ENCODE data around the gene GREB1. TPM values are rescaled to one million over a fixed set of nuclear protein-coding genes. Genes with fewer than 3 reads are reported as not detected.
A peak's percentile ranks its signal among the peaks of the same experiment; 100 is the strongest.

Gene GREB1
- total RNA-seq, 1 donor from 2014 or later: 30.8 TPM

DNA sequence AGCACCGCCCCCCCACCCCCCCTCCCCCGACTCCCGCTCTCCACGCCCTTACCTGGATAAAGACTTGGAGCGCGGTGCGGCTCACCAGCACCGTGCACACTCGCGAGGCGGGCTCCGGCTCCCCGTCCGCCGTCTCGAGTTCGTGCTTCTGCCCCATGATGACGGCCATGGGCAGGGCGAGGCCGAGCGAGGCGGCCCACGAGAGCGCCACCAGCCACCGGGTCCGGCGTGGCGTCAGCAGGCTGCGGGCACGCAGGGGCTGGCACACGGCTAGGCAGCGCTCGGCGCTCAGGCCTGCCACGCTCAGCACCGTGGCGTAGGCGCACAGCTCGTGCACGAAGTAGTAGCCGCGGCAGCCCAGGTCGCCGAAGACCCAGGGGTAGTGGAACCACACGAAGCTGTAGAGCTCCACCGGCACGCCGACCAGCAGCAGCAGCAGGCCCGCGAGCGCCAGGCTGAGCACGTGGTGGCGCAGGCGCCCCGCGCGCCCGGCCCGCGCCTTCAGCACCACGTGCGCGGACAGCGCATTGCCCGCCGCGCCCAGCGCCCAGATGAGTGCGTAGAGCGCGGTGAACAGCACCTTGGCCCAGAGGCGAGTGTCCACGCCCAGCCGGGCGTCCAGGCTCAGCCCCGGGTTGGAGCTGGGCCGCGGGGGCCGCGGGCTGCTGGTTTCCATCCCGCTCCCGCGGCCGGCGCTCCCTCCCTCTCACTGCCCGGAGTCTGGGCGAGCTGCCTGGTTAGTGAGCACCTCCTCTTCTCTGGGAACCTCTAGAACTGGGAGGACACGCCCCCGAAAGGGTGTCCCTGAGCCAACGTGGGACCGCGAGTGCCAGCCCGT, 135.8 kb downstream of the GREB1 start, which contains the start of gene NTSR2:
TSS of gene NTSR2 (minus strand) at position 742 of the 838 bp plus-strand sequence. CDS start at position 676, 66 bp downstream.
- Histone ChIP-seq H3K4me3 (no peak within 1 kb of the TSS), H3F3A (ENCODE audit: low read depth) (peaks cover 12% of the 10 kb centered on the region), H3K79me2 (ENCODE audit: low read depth) (no peaks in the 10 kb centered on the region), H3K9ac (no peak within 1 kb of the TSS), H3K36me3 (no peaks in the 10 kb centered on the region), H4K20me1 (ENCODE audit: low read depth) (peaks cover 16% of the 10 kb centered on the region), H2AFZ (replicated peaks) (no peak within 1 kb of the TSS), H3K27ac (no peak within 1 kb of the TSS), H3K9me3 (ENCODE audit: low read depth) (no peaks in the 10 kb centered on the region), H3K27me3 (peaks cover 59% of the 10 kb centered on the region), H3K4me2 (peak within 1 kb of the TSS; percentile 64), H3K4me1 (no peaks in the 10 kb centered on the region)
- H3K4me3 Mint-ChIP-seq: peak within 1 kb of the TSS; percentile 35
- H3K36me3 Mint-ChIP-seq: no peaks in the 10 kb centered on the region
- peak; percentile 92 for DNase-seq (ENCODE audit: low spot score)
- peaks cover 13% of the 10 kb centered on the region for H3K27me3 Mint-ChIP-seq (ENCODE audit: insufficient read depth, low read depth)
- H3K27ac Mint-ChIP-seq: no peak within 1 kb of the TSS
- H3K4me1 Mint-ChIP-seq: peaks cover 9% of the 10 kb centered on the region
- no peaks in the 10 kb centered on the region for H3K9me3 Mint-ChIP-seq
- TF ChIP-seq, protein P1, sequence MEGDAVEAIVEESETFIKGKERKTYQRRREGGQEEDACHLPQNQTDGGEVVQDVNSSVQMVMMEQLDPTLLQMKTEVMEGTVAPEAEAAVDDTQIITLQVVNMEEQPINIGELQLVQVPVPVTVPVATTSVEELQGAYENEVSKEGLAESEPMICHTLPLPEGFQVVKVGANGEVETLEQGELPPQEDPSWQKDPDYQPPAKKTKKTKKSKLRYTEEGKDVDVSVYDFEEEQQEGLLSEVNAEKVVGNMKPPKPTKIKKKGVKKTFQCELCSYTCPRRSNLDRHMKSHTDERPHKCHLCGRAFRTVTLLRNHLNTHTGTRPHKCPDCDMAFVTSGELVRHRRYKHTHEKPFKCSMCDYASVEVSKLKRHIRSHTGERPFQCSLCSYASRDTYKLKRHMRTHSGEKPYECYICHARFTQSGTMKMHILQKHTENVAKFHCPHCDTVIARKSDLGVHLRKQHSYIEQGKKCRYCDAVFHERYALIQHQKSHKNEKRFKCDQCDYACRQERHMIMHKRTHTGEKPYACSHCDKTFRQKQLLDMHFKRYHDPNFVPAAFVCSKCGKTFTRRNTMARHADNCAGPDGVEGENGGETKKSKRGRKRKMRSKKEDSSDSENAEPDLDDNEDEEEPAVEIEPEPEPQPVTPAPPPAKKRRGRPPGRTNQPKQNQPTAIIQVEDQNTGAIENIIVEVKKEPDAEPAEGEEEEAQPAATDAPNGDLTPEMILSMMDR (IDR thresholded peaks at IDR 0.05): peak; percentile 11
- TF ChIP-seq EZH2phosphoT487 (IDR thresholded peaks at IDR 0.05): no peak
- TF ChIP-seq EZH2 (IDR thresholded peaks at IDR 0.05): peak; percentile 31

- Histone ChIP-seq H3K36me3 (no peaks in the 10 kb centered on the region), H4K20me1 (ENCODE audit: low read depth) (peaks cover 16% of the 10 kb centered on the region), H3K4me1 (peaks cover 4% of the 10 kb centered on the region), H3K9me3 (ENCODE audit: low read depth) (no peaks in the 10 kb centered on the region), H3K79me2 (ENCODE audit: low read depth) (no peaks in the 10 kb centered on the region), H3K27me3 (peaks cover 57% of the 10 kb centered on the region), H3K4me2 (no peak overlapping the region), H3K4me3 (no peak overlapping the region), H3K27ac (no peak overlapping the region), H3K9ac (no peak overlapping the region), H3F3A (ENCODE audit: low read depth) (peaks cover 16% of the 10 kb centered on the region), H2AFZ (replicated peaks) (no peak overlapping the region)
- H3K9me3 Mint-ChIP-seq: no peaks in the 10 kb centered on the region
- H3K36me3 Mint-ChIP-seq: no peaks in the 10 kb centered on the region
- TF ChIP-seq EZH2 (IDR thresholded peaks at IDR 0.05): no peak
- TF ChIP-seq, protein P1 (IDR thresholded peaks at IDR 0.05): no peak
- no peak for TF ChIP-seq EZH2phosphoT487 (IDR thresholded peaks at IDR 0.05)
- no peak for DNase-seq (ENCODE audit: low spot score)
- H3K4me3 Mint-ChIP-seq: no peak overlapping the region
- peaks cover 25% of the 10 kb centered on the region for H3K4me1 Mint-ChIP-seq
- H3K27me3 Mint-ChIP-seq (ENCODE audit: insufficient read depth, low read depth): peaks cover 18% of the 10 kb centered on the region
- H3K27ac Mint-ChIP-seq: no peak overlapping the region
Measured at GRCh38 chr2:11672407-11672806, 138.6 kb downstream of the GREB1 start.

DNA sequence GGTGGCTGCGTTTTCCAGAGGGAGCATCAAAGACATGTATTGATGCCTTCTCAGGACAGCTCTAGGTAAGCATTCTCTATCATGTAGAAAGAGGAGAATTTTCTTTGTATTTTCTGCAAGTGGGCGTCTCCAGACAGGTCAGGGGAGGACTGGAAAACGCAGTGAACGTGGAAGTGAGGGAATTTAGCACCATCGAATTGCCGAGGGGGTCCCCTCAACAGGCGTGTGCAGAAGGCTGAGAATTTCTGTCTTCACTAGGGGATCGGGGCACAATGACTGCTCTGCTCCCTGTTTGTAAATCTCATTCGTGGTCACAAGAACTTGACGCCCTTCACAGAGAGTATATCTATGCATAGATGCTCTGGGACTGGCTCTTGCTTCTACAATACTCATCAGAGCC, 141.1 kb downstream of the GREB1 start:
- H3K27me3 Mint-ChIP-seq (ENCODE audit: insufficient read depth, low read depth): peaks cover 18% of the 10 kb centered on the region
- H3K79me2 ChIP-seq (ENCODE audit: low read depth): no peaks in the 10 kb centered on the region
- TF ChIP-seq EZH2phosphoT487 (IDR thresholded peaks at IDR 0.05) (no peak), EZH2 (IDR thresholded peaks at IDR 0.05) (no peak)
- TF ChIP-seq, protein P1 (IDR thresholded peaks at IDR 0.05): no peak
- H3K4me1 Mint-ChIP-seq: peaks cover 28% of the 10 kb centered on the region
- no peak overlapping the region for H2AFZ ChIP-seq (replicated peaks)
- H3K4me1 ChIP-seq: peaks cover 14% of the 10 kb centered on the region
- DNase-seq (ENCODE audit: low spot score): no peak
- peaks cover 7% of the 10 kb centered on the region for H4K20me1 ChIP-seq (ENCODE audit: low read depth)
- H3K9me3 ChIP-seq (ENCODE audit: low read depth): no peaks in the 10 kb centered on the region
- peaks cover 31% of the 10 kb centered on the region for H3K27me3 ChIP-seq
- no peak overlapping the region for H3K4me2 ChIP-seq
- no peak overlapping the region for H3K27ac Mint-ChIP-seq
- H3K27ac ChIP-seq: no peak overlapping the region
- peaks cover 16% of the 10 kb centered on the region for H3F3A ChIP-seq (ENCODE audit: low read depth)
- no peaks in the 10 kb centered on the region for H3K9me3 Mint-ChIP-seq
- H3K9ac ChIP-seq: no peak overlapping the region
- no peak overlapping the region for H3K4me3 ChIP-seq
- H3K4me3 Mint-ChIP-seq: no peak overlapping the region
- H3K36me3 Mint-ChIP-seq: no peaks in the 10 kb centered on the region
- H3K36me3 ChIP-seq: no peaks in the 10 kb centered on the region
